ENCODE measurements around the gene HOXC9.

HOXC9 gene

GRCh38 chr12:54000116-54001114, at the start of gene HOXC9:
TSS of gene HOXC9 (plus strand) at chr12:54000161. CDS start at chr12:54000189, 28 bp downstream.
- no peak for FAIRE-seq

- FAIRE-seq, result no peak
Measured at GRCh38 chr12:53950437-53950773, 49.6 kb upstream of the HOXC9 start.

GRCh38 chr12:53950789-53951576, 49.0 kb upstream of the HOXC9 start:
- no peak for FAIRE-seq

GRCh38 chr12:53951577-53952334, 48.2 kb upstream of the HOXC9 start:
- no peak for FAIRE-seq

- no peak for FAIRE-seq
Measured at GRCh38 chr12:53952335-53952694, 47.6 kb upstream of the HOXC9 start.

GRCh38 chr12:53952871-53953734, 46.9 kb upstream of the HOXC9 start:
- no peak for FAIRE-seq

- FAIRE-seq, result no peak
Measured at GRCh38 chr12:53953831-53954693, 45.9 kb upstream of the HOXC9 start.

GRCh38 chr12:53954694-53955035, 45.3 kb upstream of the HOXC9 start, which contains the start of gene HOXC12:
TSS of gene HOXC12 (plus strand) at chr12:53954903. CDS start at chr12:53954930, 27 bp downstream.
- FAIRE-seq, result no peak

- FAIRE-seq, result no peak
Measured at GRCh38 chr12:53955036-53955775, 44.8 kb upstream of the HOXC9 start.

GRCh38 chr12:53955776-53956250, 44.1 kb upstream of the HOXC9 start:
- no peak for FAIRE-seq

GRCh38 chr12:53956251-53956887, 43.6 kb upstream of the HOXC9 start:
- no peak for FAIRE-seq

GRCh38 chr12:53956914-53957536, 42.9 kb upstream of the HOXC9 start:
- no peak for FAIRE-seq

GRCh38 chr12:53958128-53958527, 41.8 kb upstream of the HOXC9 start:
- no peak for FAIRE-seq

GRCh38 chr12:53959314-53959713, 40.6 kb upstream of the HOXC9 start:
- no peak for FAIRE-seq

GRCh38 chr12:53960187-53961024, 39.6 kb upstream of the HOXC9 start:
- FAIRE-seq, result no peak

- FAIRE-seq, result no peak
Measured at GRCh38 chr12:53961025-53961761, 38.8 kb upstream of the HOXC9 start.

GRCh38 chr12:53963005-53963404, 37.0 kb upstream of the HOXC9 start:
- FAIRE-seq, result no peak

Measured in colon (tissue), 2 donors.